ENCODE measurements around the gene SMIM3. TPM values are rescaled to one million over a fixed set of nuclear protein-coding genes. Genes with fewer than 3 reads are reported as not detected.

Gene SMIM3
- total and polyA plus RNA-seq, 2 of the 8 experiments (the other 6 are each of a cell fraction or from before 2014, with no cell fraction given): 10.4 to 15.7 TPM

- H2BK20ac ChIP-seq (ENCODE audit: low read length): no peak overlapping the region
- H3K4ac ChIP-seq (replicated peaks; ENCODE audit: insufficient read length, low read depth, low read length): no peak overlapping the region
- H3K4me2 ChIP-seq (ENCODE audit: insufficient read depth in 1 of 2, low read depth in 2 of 2, low read length in 2 of 2): no peak overlapping the region
- no peak overlapping the region for H3K18ac ChIP-seq (ENCODE audit: extremely low read depth, low read length)
- peaks cover 4 to 32% of the 10 kb centered on the region in 2 experiments; a peak in 3 of 4 replicates for H3K79me2 ChIP-seq (ENCODE audit: control insufficient read depth in 1 of 2, insufficient read depth in 2 of 2, low read length in 2 of 2)
- H2BK12ac ChIP-seq (ENCODE audit: low read depth, low read length): no peak overlapping the region
- FAIRE-seq (no peak), DNase-seq (ENCODE audit: low read depth in 1 of 2, low spot score in 2 of 2) (no peak)
- no peaks in the 10 kb centered on the region for H3K9me3 ChIP-seq (ENCODE audit: insufficient read depth in 2 of 2, low read depth in 1 of 2, low read length in 1 of 2)
- no peak overlapping the region for H4K91ac ChIP-seq (replicated peaks; ENCODE audit: insufficient read length, low read length)
- no peak overlapping the region for H3K9ac ChIP-seq (replicated peaks in 1 of 4; ENCODE audit: extremely low read depth in 1 of 4, low read depth in 3 of 4, low read length in 3 of 4)
- H2BK5ac ChIP-seq (ENCODE audit: low read depth, low read length): no peak overlapping the region
- no peak overlapping the region for H3K14ac ChIP-seq (ENCODE audit: insufficient read length)
- no peak overlapping the region for H2BK15ac ChIP-seq (ENCODE audit: low read length)
- H2AK5ac ChIP-seq (ENCODE audit: low read depth, low read length): no peak overlapping the region
- no peak overlapping the region for H3K4me3 ChIP-seq (ENCODE audit: extremely low read depth in 1 of 4, insufficient read depth in 2 of 4, low read depth in 3 of 4, low read length in 4 of 4)
- H4K5ac ChIP-seq (ENCODE audit: insufficient read length, low read depth, low read length): no peak overlapping the region
- no peak overlapping the region for H2BK120ac ChIP-seq (replicated peaks; ENCODE audit: low read depth, low read length)
- H3K23me2 ChIP-seq (ENCODE audit: low read depth, low read length): no peaks in the 10 kb centered on the region
- H3K4me1 ChIP-seq (replicated peaks in 1 of 4; ENCODE audit: control insufficient read depth in 3 of 4, insufficient read depth in 4 of 4, low read length in 3 of 4): no peaks in the 10 kb centered on the region; a peak in 1 of 7 replicates
- no peak overlapping the region for H3K56ac ChIP-seq (replicated peaks; ENCODE audit: insufficient read length, low read depth, low read length)
- H3K27ac ChIP-seq (ENCODE audit: low read depth, low read length): no peak overlapping the region
- H2AFZ ChIP-seq (ENCODE audit: low read length): no peak overlapping the region
- H3K23ac ChIP-seq (ENCODE audit: insufficient read length): no peak overlapping the region
- no peak overlapping the region for H4K8ac ChIP-seq (ENCODE audit: extremely low read depth, insufficient read depth, low read length)
- CTCF ChIA-PET (ENCODE audit: partially characterized antibody): interaction anchor here (1.0 to 1.6 kb wide), 3 partner anchors 12 to 48 kb away, joined by 3 to 4 read pairs (median 3); no protein-coding TSS in a partner anchor
- no peaks in the 10 kb centered on the region for H3K27me3 ChIP-seq (replicated peaks in 1 of 4; ENCODE audit: control insufficient read depth in 3 of 4, extremely low read depth in 1 of 4, insufficient read depth in 3 of 4, low read length in 3 of 4)
- H4K20me1 ChIP-seq (replicated peaks in 1 of 2; ENCODE audit: control insufficient read depth in 1 of 2, insufficient read depth in 2 of 2, low read length in 2 of 2): no peaks in the 10 kb centered on the region
- POLR2A ChIA-PET (ENCODE audit: partially characterized antibody): interaction anchor here (1.2 kb wide), 1 partner anchor 18 kb away, joined by 4 read pairs; no protein-coding TSS in a partner anchor
- 89% methylated on average over 1 of the region's 1 CpG; no CpG with 5 or more reads in 1 of the 2 experiments for WGBS, 2 experiments (ENCODE audit: extremely low coverage in 1 of 2, insufficient coverage in 1 of 2, insufficient read length in 1 of 2, insufficient replicate concordance in 2 of 2, low coverage in 1 of 2, low lambda C conversion rate in 2 of 2, missing lambda C conversion rate in 1 of 2)
- H3K79me1 ChIP-seq (ENCODE audit: low read depth, low read length): no peaks in the 10 kb centered on the region
- peaks cover 4 to 51% (median 23%) of the 10 kb centered on the region in 4 experiments; a peak in 7 of 8 replicates for H3K36me3 ChIP-seq (ENCODE audit: control insufficient read depth in 2 of 4, insufficient read depth in 4 of 4, low read length in 3 of 4)
- no peak for TF ChIP-seq RBBP5 (IDR thresholded peaks at IDR 0.05; ENCODE audit: borderline replicate concordance, low read depth, low read length)
- no peak for TF ChIP-seq CREB1 (IDR thresholded peaks at IDR 0.05)
- TF ChIP-seq RXRA (IDR thresholded peaks at IDR 0.05; ENCODE audit: insufficient read depth, low read depth, low read length): no peak
- TF ChIP-seq ATF2 (IDR thresholded peaks at IDR 0.05; ENCODE audit: low read length): no peak
- no peak for TF ChIP-seq CHD1 (IDR thresholded peaks at IDR 0.05; ENCODE audit: low read depth, low read length)
- no peak for TF ChIP-seq SRF (IDR thresholded peaks at IDR 0.05; ENCODE audit: low read depth, low read length)
- TF ChIP-seq SIN3A (conservative IDR thresholded peaks at IDR 0.05 in 1 of 2, IDR thresholded peaks at IDR 0.05 in 1 of 2; ENCODE audit: low read depth in 1 of 2, low read length in 2 of 2): no peak
- TF ChIP-seq RFX5 (IDR thresholded peaks at IDR 0.05; ENCODE audit: borderline replicate concordance, low read depth, low read length): no peak
- no peak for TF ChIP-seq EGR1 (IDR thresholded peaks at IDR 0.05; ENCODE audit: borderline replicate concordance, low read depth, low read length)
- no peak for TF ChIP-seq SIX5 (IDR thresholded peaks at IDR 0.05; ENCODE audit: low read depth, low read length)
- TF ChIP-seq JUN (IDR thresholded peaks at IDR 0.05; ENCODE audit: low read depth, low read length): no peak
- no peak for TF ChIP-seq USF2 (IDR thresholded peaks at IDR 0.05; ENCODE audit: low read length)
Measured at GRCh38 chr5:150753863-150754262, 24.7 kb upstream of the SMIM3 start.
